HFFc6 (cell line): ENCODE results near the gene PRADC1. TPM values are rescaled to one million over a fixed set of nuclear protein-coding genes. Genes with fewer than 3 reads are reported as not detected.

Experiments
- DNase-seq: peaks from one replicate; pipeline ENCODE4 v3.0.0-alpha.2; 2018
- H3K27ac Mint-ChIP-seq: 2 replicates; pipeline ENCODE4 v1.8.0; 2020; ENCODE audit warnings: mild to moderate bottlenecking, mixed read lengths
- H3K27me3 Mint-ChIP-seq: 2 replicates; pipeline ENCODE4 v1.8.0; 2021; ENCODE audit warnings: mild to moderate bottlenecking, moderate library complexity, mixed read lengths; ENCODE audit not compliant: insufficient read depth
- H3K36me3 Mint-ChIP-seq: 2 replicates; pipeline ENCODE4 v1.8.0; 2021; ENCODE audit warnings: low read depth, mixed read lengths
- H3K4me1 Mint-ChIP-seq: 2 replicates; pipeline ENCODE4 v1.8.0; 2020; ENCODE audit warnings: low read depth, mixed read lengths
- H3K4me3 Mint-ChIP-seq: 2 replicates; pipeline ENCODE4 v1.8.0; 2020; ENCODE audit warnings: mild to moderate bottlenecking, moderate library complexity, mixed read lengths
- H3K9me3 Mint-ChIP-seq: 2 replicates; pipeline ENCODE4 v1.8.0; 2020; ENCODE audit warnings: mild to moderate bottlenecking, mixed read lengths
- total RNA-seq, 6 experiments: library from RNA; stranded (reverse); fragmentation: NEBNext Ultra II Directional; extraction: Animal tissue kit (Norgen Biotek cat#: 25700); gene quantifications; 2 replicates in 1 of 6; 3 replicates in 5 of 6; pipeline ENCODE4 v1.2.3, GENCODE V29; 2021
- TF ChIP-seq, protein P1 (sequence below): fragments of 200-600 bp; sonication (generic); IDR thresholded peaks from 2 replicates; pipeline ENCODE4 v1.5.0; 2021; ENCODE audit warnings: antibody characterized with exemption, mild to moderate bottlenecking

PRADC1 gene
- total RNA-seq, 6 experiments from 2014 or later = 27.5 to 38.7 (median 31.7) TPM

DNA sequence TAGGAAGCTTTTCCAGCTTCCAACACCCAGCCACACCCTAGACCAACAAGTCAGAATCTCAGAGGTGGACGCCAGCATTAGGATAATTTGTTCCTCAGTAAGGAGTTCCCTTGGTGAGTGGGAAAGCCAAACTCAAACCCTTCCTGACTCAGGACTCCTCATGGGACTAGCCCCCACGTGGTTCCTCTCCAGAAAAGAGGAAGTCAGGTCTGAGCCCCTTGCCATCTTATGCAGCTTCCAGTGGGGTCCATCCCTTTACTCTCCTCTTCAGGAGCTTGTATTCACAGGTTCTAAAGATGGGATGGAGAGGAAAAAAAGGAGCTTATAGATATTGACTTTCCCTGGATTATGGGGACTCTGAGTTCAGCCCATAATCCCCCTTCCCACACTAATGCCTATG lies 45.5 kb downstream of the PRADC1 start:
- TF ChIP-seq, protein P1, sequence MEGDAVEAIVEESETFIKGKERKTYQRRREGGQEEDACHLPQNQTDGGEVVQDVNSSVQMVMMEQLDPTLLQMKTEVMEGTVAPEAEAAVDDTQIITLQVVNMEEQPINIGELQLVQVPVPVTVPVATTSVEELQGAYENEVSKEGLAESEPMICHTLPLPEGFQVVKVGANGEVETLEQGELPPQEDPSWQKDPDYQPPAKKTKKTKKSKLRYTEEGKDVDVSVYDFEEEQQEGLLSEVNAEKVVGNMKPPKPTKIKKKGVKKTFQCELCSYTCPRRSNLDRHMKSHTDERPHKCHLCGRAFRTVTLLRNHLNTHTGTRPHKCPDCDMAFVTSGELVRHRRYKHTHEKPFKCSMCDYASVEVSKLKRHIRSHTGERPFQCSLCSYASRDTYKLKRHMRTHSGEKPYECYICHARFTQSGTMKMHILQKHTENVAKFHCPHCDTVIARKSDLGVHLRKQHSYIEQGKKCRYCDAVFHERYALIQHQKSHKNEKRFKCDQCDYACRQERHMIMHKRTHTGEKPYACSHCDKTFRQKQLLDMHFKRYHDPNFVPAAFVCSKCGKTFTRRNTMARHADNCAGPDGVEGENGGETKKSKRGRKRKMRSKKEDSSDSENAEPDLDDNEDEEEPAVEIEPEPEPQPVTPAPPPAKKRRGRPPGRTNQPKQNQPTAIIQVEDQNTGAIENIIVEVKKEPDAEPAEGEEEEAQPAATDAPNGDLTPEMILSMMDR = no peak
- no peak for DNase-seq
- Mint-ChIP-seq H3K4me3 (no peak overlapping the region), H3K27ac (no peak overlapping the region), H3K27me3 (peaks cover 68% of the 10 kb centered on the region), H3K9me3 (peaks cover 11% of the 10 kb centered on the region), H3K36me3 (0 out of 2 replicates have a peak, but pooled peaks cover 5% of the 10 kb centered on the region), H3K4me1 (no peaks in the 10 kb centered on the region)

DNA sequence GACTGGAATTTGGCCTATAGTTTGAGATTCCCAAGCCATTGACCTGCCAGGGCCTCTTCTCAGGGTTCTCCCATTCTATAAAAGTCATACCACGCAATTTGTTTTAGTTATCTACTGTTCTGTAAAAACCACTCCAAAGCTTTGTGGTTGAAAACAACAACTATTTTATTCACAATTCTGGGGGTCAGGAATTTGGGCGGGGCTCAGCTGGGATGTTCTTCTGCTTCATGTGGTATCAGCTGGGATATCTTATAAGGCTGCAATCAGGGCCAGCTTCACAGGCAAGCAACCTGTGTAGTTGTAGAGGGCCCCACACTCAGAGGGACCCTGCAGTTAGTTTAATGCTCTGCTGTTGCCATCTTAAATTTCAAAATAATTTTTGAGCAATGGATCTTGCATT lies 47.1 kb downstream of the PRADC1 start:
- peaks cover 61% of the 10 kb centered on the region for H3K27me3 Mint-ChIP-seq
- peaks cover 11% of the 10 kb centered on the region for H3K9me3 Mint-ChIP-seq

More for the DNA sequence above, 47.1 kb downstream of the PRADC1 start:
- Mint-ChIP-seq H3K36me3 (0 out of 2 replicates have a peak, but pooled peaks cover 5% of the 10 kb centered on the region), H3K27ac (no peak overlapping the region), H3K4me1 (no peaks in the 10 kb centered on the region), H3K4me3 (no peak overlapping the region)
- DNase-seq = no peak
- TF ChIP-seq, protein P1 = no peak

Other genes with a start within 250 kb of the PRADC1 start
- gene SFXN5, start 161.5 kb downstream of the PRADC1 start, total RNA-seq = 10 to 100 TPM; 10.2 to 17.0 (median 14.7) TPM
- gene RAB11FIP5, start 120.3 kb downstream of the PRADC1 start, total RNA-seq = 10 to 100 TPM; 76.7 to 92.0 (median 83.6) TPM
- not detected for gene NOTO, start 30.7 kb downstream of the PRADC1 start, total RNA-seq
- gene SMYD5, start 19.0 kb downstream of the PRADC1 start, total RNA-seq = 10 to 100 TPM; 19.3 to 27.6 (median 24.4) TPM
- 100 to 1,000 TPM; 350 to 492 (median 406) TPM for gene CCT7, start 1.1 kb upstream of the PRADC1 start, total RNA-seq
- gene FBXO41, start 51.2 kb upstream of the PRADC1 start, total RNA-seq = 1 to 10 TPM in 4 of 6 experiments, under 1 TPM in 2; 0.80 to 1.7 (median 1.4) TPM
- not detected for gene EGR4, start 60.3 kb upstream of the PRADC1 start, total RNA-seq
- gene ALMS1, start 152.6 kb upstream of the PRADC1 start, total RNA-seq = 1 to 10 TPM; 7.3 to 9.8 (median 8.9) TPM